SH-SY5Y (cell line): Measurements from ENCODE around the gene PET100.

ENCODE experiments used
- GATA2 ChIP-seq: IDR thresholded peaks from 2 replicates; pipeline ENCODE4 v1.6.1; 2011; ENCODE audit warnings: mild to moderate bottlenecking, low read depth, low read length
- GATA3 ChIP-seq: IDR thresholded peaks from 2 replicates; pipeline ENCODE4 v1.6.1; 2011; ENCODE audit warnings: low read depth, mild to moderate bottlenecking, low read length, moderate library complexity

DNA sequence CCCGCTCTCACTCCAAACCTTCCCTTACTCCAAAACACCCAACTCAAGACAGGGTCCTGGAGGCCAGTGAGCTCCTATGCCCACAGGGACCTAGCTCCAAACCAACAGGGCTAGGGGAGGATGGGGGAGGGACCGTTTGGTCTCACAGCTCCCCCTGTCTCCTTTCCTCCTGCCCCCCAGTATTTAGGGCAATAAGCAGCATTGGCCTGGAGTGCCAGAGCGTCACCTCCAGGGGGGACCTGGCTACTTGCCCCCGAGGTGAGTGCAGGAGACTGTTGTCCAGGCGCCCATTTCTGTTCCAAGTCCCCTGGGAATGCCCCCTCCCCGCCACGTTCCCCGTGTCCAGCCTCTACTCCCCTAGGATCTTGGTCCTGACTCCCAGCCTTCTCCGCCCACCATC is 40.0 kb downstream of the PET100 start:
- TF ChIP-seq GATA2 (no peak), GATA3 (no peak)
